Testis (tissue), 3 donors: ENCODE results near the gene PRKX. TPM values are rescaled to one million over a fixed set of nuclear protein-coding genes. Genes with fewer than 3 reads are reported as not detected.

Experiments used
- polyA plus RNA-seq: library from polyadenylated mRNA; stranded (reverse); fragments of 350-450 nt; fragmentation: Illumina TruSeq; extraction: RNeasy Lipid Tissue Mini Kit (QIAGEN cat#74804); gene quantifications from one replicate; pipeline ENCODE4 v1.2.3, GENCODE V29; 2014; ENCODE audit warnings: low read depth, low replicate concordance; ENCODE audit not compliant: insufficient read depth
- small RNA-seq, 2 donors: library from RNA; depleted of rRNA; stranded (forward); fragments of <200 nt; gene quantifications; one replicate each; pipeline ENCODE3, GENCODE V24; 2016
- total RNA-seq, 2 donors: library from RNA; depleted of rRNA; stranded (reverse); fragments of >200 nt; gene quantifications; one replicate each; pipeline ENCODE4 v1.2.3, GENCODE V29; 2016

PRKX gene
- total and polyA plus RNA-seq, 3 donors from 2014 or later, result 19.2 to 40.1 (median 39.9) TPM

Small RNA genes within 50 kb of the gene (small RNA-seq; reads per million reads assigned to genes)
- 0 reads per million in 2 donors for gene RF00019
- 0 reads per million in 2 donors for gene RNU6-114P
